Measurements from ENCODE around the gene BMP8A. TPM values are rescaled to one million over a fixed set of nuclear protein-coding genes. Genes with fewer than 3 reads are reported as not detected.
"Not testable (repeated sequence)": the region's sequence is repeated elsewhere in the genome, so short reads cannot be mapped to it uniquely, and the experiment has no call there.

Gene BMP8A
- polyA plus RNA-seq, result not detected

GRCh38 chr1:39491146-39491921 is at the start of gene BMP8A:
Gene BMP8A, plus strand, starts transcription at chr1:39491636. Its CDS starts 356 bp downstream, at chr1:39491992.
- WGBS, 2 donors, result 1 to 3% methylated on average over 87 to 112 of the region's 112 CpGs
- no peak within 1 kb of the TSS for H3K27ac ChIP-seq (ENCODE audit: low read depth in 2 of 2, low read length in 1 of 2)
- H3K9me3 ChIP-seq (ENCODE audit: control insufficient read depth in 2 of 2, insufficient read depth in 1 of 2, low read depth in 1 of 2, low read length in 1 of 2), result no peaks in the 10 kb centered on the region
- H3K36me3 ChIP-seq (ENCODE audit: control insufficient read depth in 2 of 2, insufficient read depth in 2 of 2, low read length in 1 of 2), result no peaks in the 10 kb centered on the region
- peaks cover 0 to 6% of the 10 kb centered on the region in 2 donors for H3K4me1 ChIP-seq (ENCODE audit: control insufficient read depth in 2 of 2, insufficient read depth in 2 of 2, low read length in 1 of 2)
- H3K27me3 ChIP-seq (ENCODE audit: control insufficient read depth in 1 of 2, insufficient read depth in 2 of 2, low read length in 2 of 2), result peaks cover 0 to 4% of the 10 kb centered on the region in 2 donors
- H3K4me3 ChIP-seq (ENCODE audit: low read depth in 1 of 2, low read length in 2 of 2), result peak within 1 kb of the TSS; percentile 51

- H3K27ac ChIP-seq (ENCODE audit: low read depth in 2 of 2, low read length in 1 of 2), result no peak overlapping the region
- H3K4me1 ChIP-seq (ENCODE audit: control insufficient read depth in 2 of 2, insufficient read depth in 2 of 2, low read length in 1 of 2), result no peaks in the 10 kb centered on the region
- no peak overlapping the region for H3K4me3 ChIP-seq (ENCODE audit: low read depth in 1 of 2, low read length in 2 of 2)
- peaks cover 21% of the 10 kb centered on the region in 2 donors for H3K36me3 ChIP-seq (ENCODE audit: control insufficient read depth in 2 of 2, insufficient read depth in 2 of 2, low read length in 1 of 2)
- no peaks in the 10 kb centered on the region for H3K9me3 ChIP-seq (ENCODE audit: control insufficient read depth in 2 of 2, insufficient read depth in 1 of 2, low read depth in 1 of 2, low read length in 1 of 2)
- no peaks in the 10 kb centered on the region for H3K27me3 ChIP-seq (ENCODE audit: control insufficient read depth in 1 of 2, insufficient read depth in 2 of 2, low read length in 2 of 2)
These were observed 49.6 kb upstream of the BMP8A start for GRCh38 chr1:39441797-39442196.

- Histone ChIP-seq H3K27me3 (ENCODE audit: control insufficient read depth in 1 of 2, insufficient read depth in 2 of 2, low read length in 2 of 2) (no peaks in the 10 kb centered on the region), H3K9me3 (ENCODE audit: control insufficient read depth in 2 of 2, insufficient read depth in 1 of 2, low read depth in 1 of 2, low read length in 1 of 2) (no peaks in the 10 kb centered on the region), H3K4me1 (ENCODE audit: control insufficient read depth in 2 of 2, insufficient read depth in 2 of 2, low read length in 1 of 2) (no peaks in the 10 kb centered on the region), H3K4me3 (ENCODE audit: low read depth in 1 of 2, low read length in 2 of 2) (no peak overlapping the region), H3K36me3 (ENCODE audit: control insufficient read depth in 2 of 2, insufficient read depth in 2 of 2, low read length in 1 of 2) (peaks cover 23 to 26% of the 10 kb centered on the region in 2 donors), H3K27ac (ENCODE audit: low read depth in 2 of 2, low read length in 1 of 2) (no peak overlapping the region)
- 98 to 99% methylated on average over 2 of the region's 2 CpGs for WGBS, 2 donors
These were observed 45.9 kb upstream of the BMP8A start for GRCh38 chr1:39445573-39445972.

GRCh38 chr1:39446986-39447567 is 44.4 kb upstream of the BMP8A start:
- Histone ChIP-seq H3K4me1 (ENCODE audit: control insufficient read depth in 2 of 2, insufficient read depth in 2 of 2, low read length in 1 of 2) (no peaks in the 10 kb centered on the region), H3K9me3 (ENCODE audit: control insufficient read depth in 2 of 2, insufficient read depth in 1 of 2, low read depth in 1 of 2, low read length in 1 of 2) (no peaks in the 10 kb centered on the region), H3K27ac (ENCODE audit: low read depth in 2 of 2, low read length in 1 of 2) (no peak overlapping the region), H3K27me3 (ENCODE audit: control insufficient read depth in 1 of 2, insufficient read depth in 2 of 2, low read length in 2 of 2) (no peaks in the 10 kb centered on the region), H3K4me3 (ENCODE audit: low read depth in 1 of 2, low read length in 2 of 2) (no peak overlapping the region), H3K36me3 (ENCODE audit: control insufficient read depth in 2 of 2, insufficient read depth in 2 of 2, low read length in 1 of 2) (peaks cover 24 to 26% of the 10 kb centered on the region in 2 donors)
- 77 to 78% methylated on average over 5 of the region's 5 CpGs for WGBS, 2 donors

GRCh38 chr1:39450041-39450440 is 41.4 kb upstream of the BMP8A start:
- H3K4me3 ChIP-seq (ENCODE audit: low read depth in 1 of 2, low read length in 2 of 2); H3K27me3 ChIP-seq (ENCODE audit: control insufficient read depth in 1 of 2, insufficient read depth in 2 of 2, low read length in 2 of 2); H3K27ac ChIP-seq (ENCODE audit: low read depth in 2 of 2, low read length in 1 of 2); H3K4me1 ChIP-seq (ENCODE audit: control insufficient read depth in 2 of 2, insufficient read depth in 2 of 2, low read length in 1 of 2); H3K9me3 ChIP-seq (ENCODE audit: control insufficient read depth in 2 of 2, insufficient read depth in 1 of 2, low read depth in 1 of 2, low read length in 1 of 2): not testable (repeated sequence)
- 89 to 90% methylated on average over 4 of the region's 4 CpGs for WGBS, 2 donors
- H3K36me3 ChIP-seq (ENCODE audit: control insufficient read depth in 2 of 2, insufficient read depth in 2 of 2, low read length in 1 of 2), result peaks cover 30 to 34% of the 10 kb centered on the region in 2 donors

- Histone ChIP-seq H3K27me3 (ENCODE audit: control insufficient read depth in 1 of 2, insufficient read depth in 2 of 2, low read length in 2 of 2) (no peaks in the 10 kb centered on the region), H3K4me3 (ENCODE audit: low read depth in 1 of 2, low read length in 2 of 2) (no peak overlapping the region), H3K36me3 (ENCODE audit: control insufficient read depth in 2 of 2, insufficient read depth in 2 of 2, low read length in 1 of 2) (peaks cover 36 to 37% of the 10 kb centered on the region in 2 donors), H3K27ac (ENCODE audit: low read depth in 2 of 2, low read length in 1 of 2) (no peak overlapping the region), H3K4me1 (ENCODE audit: control insufficient read depth in 2 of 2, insufficient read depth in 2 of 2, low read length in 1 of 2) (no peaks in the 10 kb centered on the region), H3K9me3 (ENCODE audit: control insufficient read depth in 2 of 2, insufficient read depth in 1 of 2, low read depth in 1 of 2, low read length in 1 of 2) (no peaks in the 10 kb centered on the region)
- 67 to 69% methylated on average over 10 of the region's 10 CpGs for WGBS, 2 donors
These were observed 40.4 kb upstream of the BMP8A start for GRCh38 chr1:39450956-39451606.

GRCh38 chr1:39452081-39452480 is 39.4 kb upstream of the BMP8A start:
- Histone ChIP-seq H3K27me3 (ENCODE audit: control insufficient read depth in 1 of 2, insufficient read depth in 2 of 2, low read length in 2 of 2) (no peaks in the 10 kb centered on the region), H3K27ac (ENCODE audit: low read depth in 2 of 2, low read length in 1 of 2) (no peak overlapping the region), H3K9me3 (ENCODE audit: control insufficient read depth in 2 of 2, insufficient read depth in 1 of 2, low read depth in 1 of 2, low read length in 1 of 2) (no peaks in the 10 kb centered on the region), H3K4me3 (ENCODE audit: low read depth in 1 of 2, low read length in 2 of 2) (no peak overlapping the region), H3K36me3 (ENCODE audit: control insufficient read depth in 2 of 2, insufficient read depth in 2 of 2, low read length in 1 of 2) (peaks cover 38 to 39% of the 10 kb centered on the region in 2 donors), H3K4me1 (ENCODE audit: control insufficient read depth in 2 of 2, insufficient read depth in 2 of 2, low read length in 1 of 2) (no peaks in the 10 kb centered on the region)
- 92 to 94% methylated on average over 7 of the region's 7 CpGs for WGBS, 2 donors

- H3K27ac ChIP-seq (ENCODE audit: low read depth in 2 of 2, low read length in 1 of 2), result no peak overlapping the region
- no peaks in the 10 kb centered on the region for H3K9me3 ChIP-seq (ENCODE audit: control insufficient read depth in 2 of 2, insufficient read depth in 1 of 2, low read depth in 1 of 2, low read length in 1 of 2)
- no peaks in the 10 kb centered on the region for H3K27me3 ChIP-seq (ENCODE audit: control insufficient read depth in 1 of 2, insufficient read depth in 2 of 2, low read length in 2 of 2)
- no peak overlapping the region for H3K4me3 ChIP-seq (ENCODE audit: low read depth in 1 of 2, low read length in 2 of 2)
- H3K36me3 ChIP-seq (ENCODE audit: control insufficient read depth in 2 of 2, insufficient read depth in 2 of 2, low read length in 1 of 2), result peaks cover 40 to 42% of the 10 kb centered on the region in 2 donors
- H3K4me1 ChIP-seq (ENCODE audit: control insufficient read depth in 2 of 2, insufficient read depth in 2 of 2, low read length in 1 of 2), result no peaks in the 10 kb centered on the region
- 93 to 98% methylated on average over 5 of the region's 5 CpGs for WGBS, 2 donors
These were observed 38.9 kb upstream of the BMP8A start for GRCh38 chr1:39452540-39452939.

- peaks cover 42 to 45% of the 10 kb centered on the region in 2 donors for H3K36me3 ChIP-seq (ENCODE audit: control insufficient read depth in 2 of 2, insufficient read depth in 2 of 2, low read length in 1 of 2)
- H3K27me3 ChIP-seq (ENCODE audit: control insufficient read depth in 1 of 2, insufficient read depth in 2 of 2, low read length in 2 of 2), result no peaks in the 10 kb centered on the region
- 72 to 77% methylated on average over 8 of the region's 8 CpGs for WGBS, 2 donors
- no peaks in the 10 kb centered on the region for H3K9me3 ChIP-seq (ENCODE audit: control insufficient read depth in 2 of 2, insufficient read depth in 1 of 2, low read depth in 1 of 2, low read length in 1 of 2)
- no peak overlapping the region for H3K4me3 ChIP-seq (ENCODE audit: low read depth in 1 of 2, low read length in 2 of 2)
- H3K27ac ChIP-seq (ENCODE audit: low read depth in 2 of 2, low read length in 1 of 2), result no peak overlapping the region
- no peaks in the 10 kb centered on the region for H3K4me1 ChIP-seq (ENCODE audit: control insufficient read depth in 2 of 2, insufficient read depth in 2 of 2, low read length in 1 of 2)
These were observed 37.8 kb upstream of the BMP8A start for GRCh38 chr1:39453603-39454002.
